ENCODE data around the gene SCN8A.
A peak's percentile ranks its signal among the peaks of the same experiment; 100 is the strongest.

SCN8A gene

DNA sequence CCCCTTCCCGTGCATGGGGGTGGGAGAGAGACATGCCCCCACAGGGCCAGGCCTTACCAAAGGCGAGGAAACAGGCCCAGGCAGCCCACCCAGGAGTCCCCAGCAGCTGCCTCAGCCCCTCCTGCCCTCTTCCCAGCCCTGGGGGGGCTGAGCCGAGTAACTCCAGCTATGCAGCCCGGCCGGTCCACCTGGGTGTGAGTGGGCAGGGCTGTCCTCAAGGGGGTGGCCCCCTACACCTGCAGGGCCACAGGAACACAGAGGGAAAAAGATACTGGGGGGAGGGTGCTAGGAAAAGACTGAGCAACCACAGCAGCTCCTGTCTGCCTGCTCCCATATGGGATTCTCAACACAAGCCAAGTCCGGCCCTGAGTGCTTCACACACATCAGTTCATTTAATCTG lies 249.9 kb downstream of the SCN8A start:
- H3K27ac ChIP-seq (ENCODE audit: low read depth, low read length): no peak overlapping the region
- H3K4me1 ChIP-seq (ENCODE audit: control insufficient read depth in 5 of 5, insufficient read depth in 5 of 5, low read length in 5 of 5): peaks cover 0 to 24% (median 19%) of the 10 kb centered on the region in 5 donors
- peaks cover 1 to 30% (median 14%) of the 10 kb centered on the region in 5 donors for H3K27me3 ChIP-seq (ENCODE audit: control insufficient read depth in 5 of 5, insufficient read depth in 4 of 5, low read length in 5 of 5)
- H3K9me3 ChIP-seq (ENCODE audit: control insufficient read depth in 5 of 5, low read length in 5 of 5): no peaks in the 10 kb centered on the region
- no peaks in the 10 kb centered on the region for H3K36me3 ChIP-seq (ENCODE audit: control insufficient read depth in 5 of 5, insufficient read depth in 5 of 5, low read length in 5 of 5)
- H3K4me3 ChIP-seq (ENCODE audit: low read depth in 1 of 5, low read length in 5 of 5): no peak overlapping the region
- no peak overlapping the region for H3K9ac ChIP-seq (ENCODE audit: low read length in 5 of 5)

DNA sequence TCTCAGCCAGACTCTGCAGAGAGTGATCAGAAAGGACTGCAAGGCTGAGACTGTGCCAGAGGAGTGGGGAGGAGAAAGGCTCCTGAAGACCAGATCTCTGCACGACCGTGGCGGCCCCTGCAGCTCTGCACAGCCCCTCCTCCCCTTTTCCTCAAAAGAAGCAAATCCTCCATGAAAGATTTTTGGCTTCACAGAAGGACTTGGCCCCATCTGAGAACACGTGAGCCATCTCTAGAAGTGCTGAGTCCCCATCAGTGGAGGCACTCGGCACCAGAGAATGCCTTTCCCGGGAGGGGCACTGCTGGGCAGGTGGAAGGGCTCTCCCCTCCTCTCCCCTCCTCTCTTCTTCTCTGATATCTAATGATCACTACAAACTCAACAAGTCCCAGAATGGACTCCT lies 250.7 kb downstream of the SCN8A start:
- Histone ChIP-seq H3K4me3 (ENCODE audit: low read depth in 1 of 5, low read length in 5 of 5) (no peak overlapping the region), H3K27me3 (ENCODE audit: control insufficient read depth in 5 of 5, insufficient read depth in 4 of 5, low read length in 5 of 5) (peaks cover 8 to 37% (median 21%) of the 10 kb centered on the region in 5 donors), H3K9ac (ENCODE audit: low read length in 5 of 5) (no peak overlapping the region), H3K9me3 (ENCODE audit: control insufficient read depth in 5 of 5, low read length in 5 of 5) (no peaks in the 10 kb centered on the region), H3K4me1 (ENCODE audit: control insufficient read depth in 5 of 5, insufficient read depth in 5 of 5, low read length in 5 of 5) (peaks cover 2 to 32% (median 25%) of the 10 kb centered on the region in 5 donors), H3K27ac (ENCODE audit: low read depth, low read length) (no peak overlapping the region), H3K36me3 (ENCODE audit: control insufficient read depth in 5 of 5, insufficient read depth in 5 of 5, low read length in 5 of 5) (no peaks in the 10 kb centered on the region)

DNA sequence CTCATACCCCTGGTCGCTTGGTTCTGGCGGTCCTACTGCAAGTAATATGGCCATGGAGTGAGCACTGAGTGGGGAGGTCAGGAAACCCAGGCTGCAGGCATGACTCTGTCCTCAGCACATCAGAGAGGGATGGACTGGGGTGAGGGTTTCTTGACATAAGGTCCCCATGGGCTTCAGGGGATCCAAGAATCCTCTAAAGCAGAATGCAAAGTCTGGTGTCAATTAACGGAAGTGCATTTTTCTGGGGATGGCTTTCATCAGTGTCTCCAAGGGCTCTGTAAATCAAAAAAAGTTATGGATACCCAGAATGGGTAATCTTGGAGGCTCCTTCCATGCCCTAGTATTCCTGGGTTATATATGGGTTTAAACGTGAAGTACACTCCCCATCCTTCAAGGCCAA lies 253.8 kb downstream of the SCN8A start:
- Histone ChIP-seq H3K4me1 (ENCODE audit: control insufficient read depth in 5 of 5, insufficient read depth in 5 of 5, low read length in 5 of 5) (peaks cover 0 to 32% (median 20%) of the 10 kb centered on the region in 5 donors), H3K27me3 (ENCODE audit: control insufficient read depth in 5 of 5, insufficient read depth in 4 of 5, low read length in 5 of 5) (peaks cover 8 to 39% (median 25%) of the 10 kb centered on the region in 5 donors), H3K9ac (ENCODE audit: low read length in 5 of 5) (no peak overlapping the region), H3K36me3 (ENCODE audit: control insufficient read depth in 5 of 5, insufficient read depth in 5 of 5, low read length in 5 of 5) (no peaks in the 10 kb centered on the region), H3K4me3 (ENCODE audit: low read depth in 1 of 5, low read length in 5 of 5) (no peak overlapping the region), H3K27ac (ENCODE audit: low read depth, low read length) (no peak overlapping the region), H3K9me3 (ENCODE audit: control insufficient read depth in 5 of 5, low read length in 5 of 5) (no peaks in the 10 kb centered on the region)

DNA sequence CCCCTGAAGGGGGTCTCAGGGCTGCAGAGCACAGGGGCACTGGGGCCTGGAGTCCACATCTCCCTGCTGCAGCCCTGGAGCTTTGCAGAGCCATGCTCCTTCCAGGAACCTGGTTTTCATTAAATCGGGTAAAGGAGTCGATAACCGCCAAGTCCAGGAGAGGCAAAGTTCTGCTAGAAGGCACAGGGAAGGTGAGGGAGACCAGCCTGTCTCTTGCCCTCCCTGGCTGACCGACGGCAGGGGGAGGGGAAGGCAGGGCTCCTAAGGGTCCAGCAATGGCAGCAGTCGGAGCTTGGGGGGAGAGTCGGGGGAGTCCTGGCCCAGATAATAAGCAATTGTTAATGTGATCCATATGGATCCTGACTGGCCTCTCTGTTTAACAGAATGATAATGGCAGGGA lies 254.4 kb downstream of the SCN8A start:
- H3K4me3 ChIP-seq (ENCODE audit: low read depth in 1 of 5, low read length in 5 of 5): no peak overlapping the region
- no peak overlapping the region for H3K27ac ChIP-seq (ENCODE audit: low read depth, low read length)
- no peak overlapping the region for H3K9ac ChIP-seq (ENCODE audit: low read length in 5 of 5)
- peaks cover 8 to 39% (median 25%) of the 10 kb centered on the region in 5 donors for H3K27me3 ChIP-seq (ENCODE audit: control insufficient read depth in 5 of 5, insufficient read depth in 4 of 5, low read length in 5 of 5)
- H3K4me1 ChIP-seq (ENCODE audit: control insufficient read depth in 5 of 5, insufficient read depth in 5 of 5, low read length in 5 of 5): peaks cover 1 to 35% (median 26%) of the 10 kb centered on the region in 5 donors
- H3K9me3 ChIP-seq (ENCODE audit: control insufficient read depth in 5 of 5, low read length in 5 of 5): no peaks in the 10 kb centered on the region
- H3K36me3 ChIP-seq (ENCODE audit: control insufficient read depth in 5 of 5, insufficient read depth in 5 of 5, low read length in 5 of 5): no peaks in the 10 kb centered on the region

DNA sequence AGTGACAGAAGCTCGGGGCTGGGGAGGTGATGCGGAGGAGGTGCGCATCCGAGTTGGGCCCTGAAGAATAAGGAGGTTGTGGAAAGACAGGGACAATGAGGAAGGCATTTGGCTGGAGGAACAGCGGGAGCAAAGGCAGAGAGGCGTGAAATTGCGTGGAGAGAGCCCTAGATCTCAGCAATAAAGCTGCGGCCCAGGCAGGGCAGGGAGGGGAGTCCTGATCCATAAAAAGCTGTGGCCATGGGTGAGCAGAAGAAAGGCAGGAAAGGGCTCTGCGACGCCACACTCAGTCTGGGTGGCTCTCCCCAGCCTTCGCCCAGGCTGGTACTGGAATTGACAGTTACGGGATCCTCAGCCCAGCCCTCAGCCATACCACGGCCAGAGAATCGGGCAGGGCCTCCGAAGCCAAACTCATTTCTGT lies 255.2 kb downstream of the SCN8A start:
- H3K9ac ChIP-seq (ENCODE audit: low read length in 5 of 5): peak overlapping the region in 3 of 5 donors; percentile 28 to 43 (median 35)
- no peaks in the 10 kb centered on the region for H3K36me3 ChIP-seq (ENCODE audit: control insufficient read depth in 5 of 5, insufficient read depth in 5 of 5, low read length in 5 of 5)
- peak overlapping the region in 2 of 5 donors; percentile 68 to 76 for H3K4me3 ChIP-seq (ENCODE audit: low read depth in 1 of 5, low read length in 5 of 5)
- peak overlapping the region; percentile 54 for H3K27ac ChIP-seq (ENCODE audit: low read depth, low read length)
- H3K27me3 ChIP-seq (ENCODE audit: control insufficient read depth in 5 of 5, insufficient read depth in 4 of 5, low read length in 5 of 5): peaks cover 8 to 39% (median 25%) of the 10 kb centered on the region in 5 donors
- H3K9me3 ChIP-seq (ENCODE audit: control insufficient read depth in 5 of 5, low read length in 5 of 5): no peaks in the 10 kb centered on the region
- H3K4me1 ChIP-seq (ENCODE audit: control insufficient read depth in 5 of 5, insufficient read depth in 5 of 5, low read length in 5 of 5): peaks cover 2 to 43% (median 34%) of the 10 kb centered on the region in 5 donors

DNA sequence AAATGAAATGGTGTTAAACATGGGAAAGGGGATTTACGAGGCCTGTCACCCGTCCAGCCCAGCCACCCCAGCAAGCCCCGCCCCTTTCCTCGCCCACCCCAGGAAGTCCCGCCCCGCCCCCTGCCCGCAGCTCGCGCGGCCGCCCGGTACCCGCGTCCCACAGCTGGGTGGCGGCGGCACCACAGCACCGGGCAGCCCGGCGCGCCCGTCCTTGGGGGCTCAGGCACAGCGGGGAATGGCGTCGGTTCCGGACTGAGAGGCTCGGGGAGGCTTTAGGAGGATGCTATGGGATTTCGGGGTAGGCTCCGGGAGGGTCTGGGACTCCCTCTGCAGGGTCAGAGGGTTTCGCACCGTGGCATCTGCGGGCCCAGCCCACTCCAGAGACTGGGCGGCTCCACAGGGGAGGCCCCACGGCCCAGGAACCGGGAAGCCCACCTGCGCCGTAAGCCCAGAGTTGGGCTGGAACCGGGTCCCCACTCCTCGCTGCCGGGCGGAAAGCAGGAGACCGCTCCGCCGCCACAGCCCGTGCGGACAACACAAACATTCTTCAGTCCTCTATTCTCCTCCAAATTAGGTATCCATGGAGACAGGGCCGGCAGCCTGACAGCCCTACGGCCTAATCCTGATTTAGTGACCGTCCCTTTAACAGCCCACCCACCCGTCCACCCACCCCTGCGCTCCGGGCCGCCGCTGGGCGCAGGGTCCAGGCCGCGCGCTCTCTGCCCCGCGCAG lies 256.0 kb downstream of the SCN8A start:
- Histone ChIP-seq H3K9me3 (ENCODE audit: control insufficient read depth in 5 of 5, low read length in 5 of 5) (no peaks in the 10 kb centered on the region), H3K4me1 (ENCODE audit: control insufficient read depth in 5 of 5, insufficient read depth in 5 of 5, low read length in 5 of 5) (peaks cover 2 to 51% (median 42%) of the 10 kb centered on the region in 5 donors), H3K27ac (ENCODE audit: low read depth, low read length) (peak overlapping the region; percentile 54), H3K4me3 (ENCODE audit: low read depth in 1 of 5, low read length in 5 of 5) (peak overlapping the region; percentile 22 to 76 (median 68)), H3K27me3 (ENCODE audit: control insufficient read depth in 5 of 5, insufficient read depth in 4 of 5, low read length in 5 of 5) (peaks cover 7 to 36% (median 23%) of the 10 kb centered on the region in 5 donors), H3K9ac (ENCODE audit: low read length in 5 of 5) (peak overlapping the region in 3 of 5 donors; percentile 66 to 70 (median 68)), H3K36me3 (ENCODE audit: control insufficient read depth in 5 of 5, insufficient read depth in 5 of 5, low read length in 5 of 5) (no peaks in the 10 kb centered on the region)

DNA sequence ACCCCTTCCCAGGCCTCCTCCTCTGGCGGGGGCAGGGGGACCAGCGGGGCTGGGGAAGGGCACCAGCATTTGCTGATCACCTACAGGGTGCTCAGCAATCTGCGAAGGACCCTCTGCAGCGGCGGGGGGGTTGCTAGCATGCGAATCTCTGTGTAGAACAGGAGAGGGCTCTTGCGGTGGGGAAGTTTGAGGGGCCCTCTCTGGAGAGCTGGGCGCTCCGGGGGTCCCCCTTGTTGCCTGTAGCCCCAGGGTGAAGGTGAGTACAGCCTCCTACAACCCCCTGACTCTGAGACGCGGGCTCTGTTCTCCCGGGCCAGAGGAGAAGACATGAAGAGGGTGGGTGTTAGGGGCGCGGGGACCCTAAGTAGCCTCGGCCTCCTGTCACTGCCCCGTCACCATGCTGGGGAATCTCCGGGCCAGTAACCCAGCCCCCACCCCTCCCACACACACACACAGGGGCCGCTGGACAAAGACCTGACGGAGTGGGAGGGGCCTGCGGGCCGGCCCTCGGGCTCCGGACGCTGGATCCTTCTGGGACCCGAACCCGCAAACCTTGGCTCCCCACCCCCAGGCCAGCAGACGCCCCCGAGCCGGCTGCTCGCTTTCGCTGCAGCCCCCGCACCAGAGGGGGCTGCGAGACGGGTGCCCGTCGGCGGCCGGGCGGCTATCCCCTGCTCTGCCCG lies 256.8 kb downstream of the SCN8A start:
- H3K27ac ChIP-seq (ENCODE audit: low read depth, low read length): peak overlapping the region; percentile 54
- peaks cover 2 to 58% (median 49%) of the 10 kb centered on the region in 5 donors for H3K4me1 ChIP-seq (ENCODE audit: control insufficient read depth in 5 of 5, insufficient read depth in 5 of 5, low read length in 5 of 5)
- no peaks in the 10 kb centered on the region for H3K9me3 ChIP-seq (ENCODE audit: control insufficient read depth in 5 of 5, low read length in 5 of 5)
- no peaks in the 10 kb centered on the region for H3K36me3 ChIP-seq (ENCODE audit: control insufficient read depth in 5 of 5, insufficient read depth in 5 of 5, low read length in 5 of 5)
- H3K9ac ChIP-seq (ENCODE audit: low read length in 5 of 5): peak overlapping the region in 3 of 5 donors; percentile 30 to 70 (median 66)
- peaks cover 7 to 30% (median 19%) of the 10 kb centered on the region in 5 donors for H3K27me3 ChIP-seq (ENCODE audit: control insufficient read depth in 5 of 5, insufficient read depth in 4 of 5, low read length in 5 of 5)
- H3K4me3 ChIP-seq (ENCODE audit: low read depth in 1 of 5, low read length in 5 of 5): peak overlapping the region; percentile 57 to 76 (median 68)

DNA sequence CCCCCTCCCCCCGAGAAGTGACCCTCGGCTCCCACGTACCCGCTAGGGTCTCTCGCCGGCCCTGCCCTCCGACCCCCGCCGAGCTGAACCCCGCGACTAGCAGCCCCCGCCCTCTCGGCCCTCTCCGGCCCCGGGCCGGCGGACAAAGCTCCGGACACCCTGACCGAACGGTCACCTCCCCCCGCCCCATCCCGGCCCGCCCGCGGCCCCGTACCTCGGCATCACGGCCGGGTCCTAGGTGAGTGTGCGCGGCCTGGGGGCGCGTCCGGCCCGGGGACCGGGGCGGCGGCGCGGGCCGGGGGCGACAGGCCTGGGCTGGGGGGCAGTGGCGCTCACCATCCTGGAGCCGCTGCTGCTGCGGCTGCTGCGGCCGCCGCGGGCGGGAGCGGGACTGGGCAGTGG lies 257.3 kb downstream of the SCN8A start, which contains the start of gene FIGNL2:
Gene FIGNL2, minus strand, starts transcription at position 393 of the 402 bp plus-strand sequence. CDS start 26,305 bp downstream, outside the sequence.
- H3K9me3 ChIP-seq (ENCODE audit: control insufficient read depth in 5 of 5, low read length in 5 of 5): no peaks in the 10 kb centered on the region
- H3K36me3 ChIP-seq (ENCODE audit: control insufficient read depth in 5 of 5, insufficient read depth in 5 of 5, low read length in 5 of 5): no peaks in the 10 kb centered on the region
- peak within 1 kb of the TSS; percentile 54 for H3K27ac ChIP-seq (ENCODE audit: low read depth, low read length)
- H3K9ac ChIP-seq (ENCODE audit: low read length in 5 of 5): peak within 1 kb of the TSS in 3 of 5 donors; percentile 40 to 66 (median 41)
- peak within 1 kb of the TSS; percentile 57 to 76 (median 68) for H3K4me3 ChIP-seq (ENCODE audit: low read depth in 1 of 5, low read length in 5 of 5)
- peaks cover 7 to 27% (median 17%) of the 10 kb centered on the region in 5 donors for H3K27me3 ChIP-seq (ENCODE audit: control insufficient read depth in 5 of 5, insufficient read depth in 4 of 5, low read length in 5 of 5)
- peaks cover 3 to 62% (median 53%) of the 10 kb centered on the region in 5 donors for H3K4me1 ChIP-seq (ENCODE audit: control insufficient read depth in 5 of 5, insufficient read depth in 5 of 5, low read length in 5 of 5)

DNA sequence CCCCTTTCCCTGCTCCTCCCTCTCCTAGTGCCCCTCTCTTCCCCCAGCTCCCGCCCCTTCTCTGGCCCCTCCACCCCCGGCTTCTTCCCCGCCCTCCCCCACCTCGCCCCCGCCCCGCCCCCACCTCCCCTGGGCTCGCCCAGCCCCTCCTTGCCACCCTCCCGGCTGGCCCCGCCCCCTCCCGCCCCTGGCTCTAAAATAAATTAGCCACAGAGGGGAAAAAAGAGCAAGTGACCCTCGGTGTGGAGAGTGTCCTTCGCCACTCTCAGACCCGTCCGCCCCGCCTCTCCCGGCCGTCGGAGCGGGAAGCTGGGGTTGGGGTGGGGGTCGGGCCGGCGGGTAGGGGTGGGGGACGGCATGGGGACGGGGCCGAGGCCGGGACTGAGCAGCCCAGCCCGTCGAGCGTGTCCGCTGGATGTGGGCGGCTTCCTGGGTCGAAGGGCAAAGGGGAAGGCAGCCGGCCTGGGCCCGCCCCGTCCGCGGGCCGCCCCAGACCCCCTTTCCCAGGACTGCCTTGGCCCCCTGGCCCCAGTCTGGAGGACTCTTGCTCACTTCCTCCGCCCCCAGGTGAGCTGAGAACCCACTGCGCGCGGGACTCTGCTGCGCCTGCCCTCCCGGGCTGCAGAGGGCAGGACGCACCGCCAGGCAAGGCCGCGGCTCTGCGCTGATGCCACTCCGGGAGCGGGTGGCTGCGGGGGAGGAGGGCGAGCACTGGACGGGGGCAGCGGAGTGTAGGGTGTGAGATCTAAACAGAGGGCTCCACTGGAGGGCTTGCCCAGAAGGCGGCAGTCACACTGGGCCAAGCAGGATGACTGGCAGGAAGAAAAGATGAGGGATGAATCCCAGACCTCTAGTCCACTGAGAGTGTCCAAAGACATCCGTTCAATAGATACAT lies 258.1 kb downstream of the SCN8A start:
- Histone ChIP-seq H3K4me1 (ENCODE audit: control insufficient read depth in 5 of 5, insufficient read depth in 5 of 5, low read length in 5 of 5) (peaks cover 3 to 62% (median 53%) of the 10 kb centered on the region in 5 donors), H3K27me3 (ENCODE audit: control insufficient read depth in 5 of 5, insufficient read depth in 4 of 5, low read length in 5 of 5) (peaks cover 7 to 25% (median 14%) of the 10 kb centered on the region in 5 donors), H3K9ac (ENCODE audit: low read length in 5 of 5) (peak overlapping the region in 1 of 5 donors; percentile 41), H3K4me3 (ENCODE audit: low read depth in 1 of 5, low read length in 5 of 5) (peak overlapping the region in 2 of 5 donors; percentile 4 to 47), H3K36me3 (ENCODE audit: control insufficient read depth in 5 of 5, insufficient read depth in 5 of 5, low read length in 5 of 5) (no peaks in the 10 kb centered on the region), H3K27ac (ENCODE audit: low read depth, low read length) (peak overlapping the region; percentile 14), H3K9me3 (ENCODE audit: control insufficient read depth in 5 of 5, low read length in 5 of 5) (no peaks in the 10 kb centered on the region)
